ENCODE results near the gene ANO2. TPM values are rescaled to one million over a fixed set of nuclear protein-coding genes. Genes with fewer than 3 reads are reported as not detected.

Gene ANO2
- total RNA-seq, 1 donor from 2014 or later, result 1.7 TPM

GRCh38 chr12:5746036-5746908 lies 198.8 kb downstream of the ANO2 start:
- peak; percentile 43 for DNase-seq (ENCODE audit: low read depth)
- no peak overlapping the region for H3K4me3 ChIP-seq (ENCODE audit: low read depth, low read length)
- no peak for TF ChIP-seq CTCF (conservative IDR thresholded peaks at IDR 0.05; ENCODE audit: low read depth, low read length)

- peak; percentile 84 for TF ChIP-seq CTCF (conservative IDR thresholded peaks at IDR 0.05; ENCODE audit: low read depth, low read length)
- H3K4me3 ChIP-seq (ENCODE audit: low read depth, low read length), result no peak overlapping the region
- DNase-seq (ENCODE audit: low read depth), result peak; percentile 7
Measured at GRCh38 chr12:5745251-5745888, 199.7 kb downstream of the ANO2 start.

DNA sequence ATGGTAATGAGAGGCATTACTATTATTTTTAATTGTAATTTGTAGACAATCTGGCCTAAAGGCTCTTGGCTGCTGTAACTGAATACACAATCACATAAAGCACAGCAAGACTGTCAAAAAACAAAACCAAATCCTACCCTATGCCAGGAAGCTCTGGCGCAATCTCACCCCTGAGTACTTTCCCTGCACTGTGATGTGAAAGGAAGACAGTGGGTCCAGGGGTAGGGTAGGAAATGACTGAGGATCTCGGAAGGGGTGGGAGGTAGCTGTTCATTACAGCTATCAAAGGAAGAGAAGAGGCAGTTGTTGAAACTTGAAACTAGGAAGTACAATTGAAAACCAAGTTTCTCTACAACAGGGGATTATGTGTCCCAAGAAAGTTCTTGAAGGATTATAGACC lies 202.8 kb downstream of the ANO2 start:
- no peak for TF ChIP-seq CTCF (conservative IDR thresholded peaks at IDR 0.05; ENCODE audit: low read depth, low read length)
- no peak for DNase-seq (ENCODE audit: low read depth)
- H3K4me3 ChIP-seq (ENCODE audit: low read depth, low read length), result no peak overlapping the region

DNA sequence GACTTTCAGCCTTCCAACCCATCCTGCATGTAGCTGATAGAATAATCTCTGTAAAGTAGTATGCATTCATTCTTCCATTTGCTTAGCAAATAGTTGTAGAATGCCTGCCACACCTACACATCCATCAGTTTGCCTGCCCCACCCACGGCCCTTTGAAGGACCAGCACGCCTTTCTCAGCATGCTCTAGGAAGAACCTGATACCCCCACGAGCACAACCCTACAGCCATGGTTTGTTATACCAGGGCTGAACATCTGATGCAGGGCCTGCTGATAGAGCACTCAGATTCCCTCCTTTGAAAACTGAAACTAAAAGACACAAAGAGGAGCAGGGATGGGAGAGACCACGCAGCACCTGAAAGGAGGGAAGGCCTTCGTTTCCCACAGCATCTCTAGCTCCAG lies 205.1 kb downstream of the ANO2 start:
- no peak for TF ChIP-seq CTCF (conservative IDR thresholded peaks at IDR 0.05; ENCODE audit: low read depth, low read length)
- no peak for DNase-seq (ENCODE audit: low read depth)

GRCh38 chr12:5737778-5738177 lies 207.3 kb downstream of the ANO2 start:
- H3K4me3 ChIP-seq (ENCODE audit: low read depth, low read length), result no peak overlapping the region
- TF ChIP-seq CTCF (conservative IDR thresholded peaks at IDR 0.05; ENCODE audit: low read depth, low read length), result no peak
- no peak for DNase-seq (ENCODE audit: low read depth)

More for the DNA sequence above, 205.1 kb downstream of the ANO2 start:
- no peak overlapping the region for H3K4me3 ChIP-seq (ENCODE audit: low read depth, low read length)

- no peak for DNase-seq (ENCODE audit: low read depth)
- no peak overlapping the region for H3K4me3 ChIP-seq (ENCODE audit: low read depth, low read length)
- TF ChIP-seq CTCF (conservative IDR thresholded peaks at IDR 0.05; ENCODE audit: low read depth, low read length), result no peak
Measured at GRCh38 chr12:5736527-5736926, 208.5 kb downstream of the ANO2 start.

Measured in epithelial cell of proximal tubule (primary cell).